GM19324 (cell line): ENCODE data around the gene PPP6R3.
"Not testable (repeated sequence)": the region's sequence is repeated elsewhere in the genome, so short reads cannot be mapped to it uniquely, and the experiment has no call there.

Experiments used
- ATAC-seq: cut with Tn5 transposase; IDR thresholded peaks from one replicate; pipeline ENCODE4 v1.9.1; 2021; ENCODE audit warnings: mild to moderate bottlenecking, moderate library complexity; ENCODE audit not compliant: unreplicated experiment, low FRiP score

Gene PPP6R3

GRCh38 chr11:68639322-68639721, 178.8 kb downstream of the PPP6R3 start:
- ATAC-seq, result not testable (repeated sequence)

- no peak for ATAC-seq
Measured at GRCh38 chr11:68641880-68642279, 181.3 kb downstream of the PPP6R3 start.

GRCh38 chr11:68643585-68643984, 183.0 kb downstream of the PPP6R3 start:
- ATAC-seq, result no peak

GRCh38 chr11:68646832-68647231, 186.3 kb downstream of the PPP6R3 start:
- no peak for ATAC-seq

GRCh38 chr11:68649851-68650555, 189.5 kb downstream of the PPP6R3 start:
- no peak for ATAC-seq

GRCh38 chr11:68650801-68651200, 190.2 kb downstream of the PPP6R3 start:
- no peak for ATAC-seq

- ATAC-seq, result no peak
Measured at GRCh38 chr11:68651208-68651984, 190.8 kb downstream of the PPP6R3 start.

- no peak for ATAC-seq
Measured at GRCh38 chr11:68651985-68652682, 191.6 kb downstream of the PPP6R3 start.

GRCh38 chr11:68652683-68653156, 192.2 kb downstream of the PPP6R3 start:
- no peak for ATAC-seq

- ATAC-seq, result no peak
Measured at GRCh38 chr11:68653486-68654430, 193.2 kb downstream of the PPP6R3 start.

- no peak for ATAC-seq
Measured at GRCh38 chr11:68654978-68655377, 194.4 kb downstream of the PPP6R3 start.

GRCh38 chr11:68655406-68655805, 194.9 kb downstream of the PPP6R3 start:
- ATAC-seq, result no peak

- no peak for ATAC-seq
Measured at GRCh38 chr11:68655806-68656205, 195.3 kb downstream of the PPP6R3 start.

- ATAC-seq, result no peak
Measured at GRCh38 chr11:68657021-68657780, 196.6 kb downstream of the PPP6R3 start.

GRCh38 chr11:68658097-68658496, 197.5 kb downstream of the PPP6R3 start:
- no peak for ATAC-seq

- ATAC-seq, result no peak
Measured at GRCh38 chr11:68658661-68659060, 198.1 kb downstream of the PPP6R3 start.

GRCh38 chr11:68659158-68659921, 198.8 kb downstream of the PPP6R3 start:
- ATAC-seq, result no peak

GRCh38 chr11:68660066-68660810, 199.7 kb downstream of the PPP6R3 start:
- ATAC-seq, result no peak
